T-helper 1 cell treated with Interleukin-12 subunit alpha and Interleukin-12 subunit beta and Interleukin-4 antibody, amounts not matched to agents 30 ng/mL and 1 ng/mL, for 36 hours (primary cell): Measurements from ENCODE around the gene IHH. TPM values are rescaled to one million over a fixed set of nuclear protein-coding genes. Genes with fewer than 3 reads are reported as not detected.

Source experiments
- intact Hi-C: fragments of 100-400 bp; cut with micrococcal nuclease; formaldehyde crosslinking; loops from one replicate; pipeline ENCODE4 v1.15.1; 2024
- total RNA-seq: library from RNA; stranded (reverse); gene quantifications from 2 replicates; pipeline ENCODE4 v1.2.3, GENCODE V29; 2022

Gene IHH
- total RNA-seq, 1 donor from 2014 or later: not detected

DNA sequence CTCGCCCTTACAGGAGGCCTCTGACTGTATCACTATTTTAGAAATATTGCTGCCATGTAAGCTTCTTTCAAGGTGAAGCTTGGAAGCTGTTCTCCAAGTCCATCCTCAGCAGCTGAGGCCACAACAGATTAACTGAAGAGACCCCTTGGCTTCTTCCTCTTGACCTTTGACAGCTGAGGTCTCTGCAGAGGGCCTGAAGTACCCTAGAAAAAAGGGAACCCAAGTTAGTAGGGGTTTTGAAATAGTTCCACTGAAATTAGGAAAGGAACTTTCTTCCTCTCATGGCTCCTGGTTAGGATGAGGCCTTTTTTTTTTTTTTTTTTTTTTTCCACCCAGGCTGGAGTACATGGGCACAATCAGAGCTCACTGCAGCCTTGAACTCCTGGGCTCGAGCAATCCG is 15.5 kb upstream of the IHH start:
- intact Hi-C loops: no loop called here

DNA sequence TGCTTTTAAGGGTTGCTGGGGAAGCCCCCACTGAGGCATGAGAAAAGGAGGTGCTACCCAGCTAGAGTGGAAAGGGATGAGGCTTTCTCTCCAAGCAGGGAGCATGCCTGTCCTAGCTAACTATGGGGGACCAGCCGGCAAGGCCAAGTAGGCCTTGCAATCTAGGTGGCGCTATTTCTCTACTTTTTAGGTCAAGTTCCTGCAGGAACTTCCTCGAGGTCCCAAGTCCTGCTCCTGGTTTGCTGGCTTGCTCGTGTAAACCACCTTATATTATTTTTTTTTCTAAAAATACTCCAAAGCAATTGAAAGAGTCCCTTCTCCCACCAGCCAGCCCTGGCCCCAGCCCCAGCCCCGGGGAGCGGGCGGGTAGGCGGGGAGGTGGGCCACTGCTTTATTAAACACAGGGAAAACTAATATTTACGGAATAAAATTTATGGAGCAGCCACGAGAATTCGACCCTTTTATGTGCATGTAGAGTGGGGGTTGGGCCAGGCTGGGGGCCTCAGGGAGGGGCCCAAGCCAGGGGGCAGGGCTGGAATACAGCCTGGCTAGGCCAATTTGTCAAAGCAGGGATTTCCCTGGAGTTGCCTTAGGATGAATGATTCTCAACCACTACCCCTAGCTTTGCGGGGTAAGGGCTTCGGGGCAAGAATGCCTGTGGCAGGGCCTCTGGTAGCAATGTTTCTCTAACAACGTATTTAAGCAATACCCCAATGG is 12.8 kb upstream of the IHH start:
- intact Hi-C loops: loop anchor here (1.0 kb wide), 1 partner anchor 46 kb away; no protein-coding TSS in a partner anchor

DNA sequence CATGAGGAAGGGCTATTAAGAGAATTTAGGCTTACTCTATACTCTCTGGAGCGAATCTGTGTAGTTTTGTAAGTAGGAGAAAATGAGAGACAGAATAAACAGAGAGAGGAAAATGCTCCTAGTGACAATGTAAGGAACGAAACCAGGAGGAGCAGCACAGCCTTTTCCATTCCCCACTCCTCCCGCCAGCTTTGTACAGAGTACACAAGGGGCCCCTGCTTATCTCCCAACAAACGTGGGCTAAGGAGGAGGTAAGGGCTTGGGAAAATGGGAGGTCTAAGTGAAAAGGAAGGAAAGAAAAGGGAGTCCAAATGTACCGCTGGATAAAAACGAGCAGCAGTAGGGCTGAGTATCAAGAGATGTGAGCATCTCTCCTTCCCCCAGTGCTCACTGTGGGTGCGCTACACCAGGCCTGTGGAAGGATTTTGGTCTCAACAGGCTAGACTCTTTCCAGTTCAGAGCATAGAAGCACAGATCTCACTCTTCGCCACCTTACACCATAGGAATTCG is 12.1 kb upstream of the IHH start:
- intact Hi-C loops: loop anchor here (1.0 kb wide), 1 partner anchor 47 kb away; no protein-coding TSS in a partner anchor

DNA sequence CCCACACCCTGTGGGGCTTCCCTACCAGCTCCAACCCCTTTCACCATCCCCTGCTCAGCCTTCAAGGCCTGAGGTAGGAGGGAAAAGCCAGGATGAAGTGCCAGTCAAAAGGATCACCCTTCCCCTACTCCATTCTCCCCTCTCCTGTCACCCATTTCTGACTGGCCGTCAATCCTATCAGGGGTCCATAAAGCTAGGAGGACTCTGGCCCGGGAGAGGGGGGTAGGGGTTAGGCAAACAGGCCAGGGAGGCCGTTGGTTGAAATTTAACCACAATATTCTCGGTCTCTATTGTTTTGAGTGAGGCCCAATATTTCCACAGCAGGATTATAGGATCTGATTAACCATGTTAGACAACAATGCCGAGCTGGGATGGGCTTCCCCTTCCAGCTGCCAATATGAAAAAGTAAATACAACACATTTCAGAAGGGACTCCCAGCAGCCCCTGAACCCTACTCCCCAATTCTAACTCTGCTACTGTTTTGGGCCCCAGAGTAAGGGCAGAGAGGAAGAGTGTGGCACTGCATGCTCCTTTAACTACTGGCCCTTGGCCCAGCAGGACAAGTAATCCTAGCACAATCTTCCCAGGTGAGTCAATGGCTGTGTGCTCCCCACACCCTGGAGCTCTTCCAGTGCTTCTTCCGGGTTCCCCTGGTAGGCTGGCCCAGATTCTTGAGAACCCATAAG is 10.6 kb upstream of the IHH start:
- intact Hi-C loops: no loop called here

DNA sequence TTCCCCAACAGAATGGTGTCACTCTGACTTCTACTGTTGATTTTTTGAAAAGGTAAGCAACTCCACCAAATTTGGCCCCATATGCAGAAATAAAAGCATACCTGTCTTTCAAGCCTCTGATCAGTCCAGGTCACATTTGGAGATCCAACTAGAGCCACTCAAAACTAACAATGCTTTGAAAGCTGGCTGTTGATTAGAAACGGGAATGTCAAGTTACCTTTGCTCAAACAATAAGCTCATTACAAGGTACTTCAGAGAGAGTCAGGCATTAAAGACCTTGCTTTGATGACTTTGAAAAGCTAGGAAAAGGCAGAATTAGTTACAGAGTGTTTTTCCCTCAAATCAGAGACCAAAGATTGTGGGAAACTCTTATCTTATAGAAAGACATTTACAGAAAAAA is 4.8 kb upstream of the IHH start:
- intact Hi-C loops: no loop called here

DNA sequence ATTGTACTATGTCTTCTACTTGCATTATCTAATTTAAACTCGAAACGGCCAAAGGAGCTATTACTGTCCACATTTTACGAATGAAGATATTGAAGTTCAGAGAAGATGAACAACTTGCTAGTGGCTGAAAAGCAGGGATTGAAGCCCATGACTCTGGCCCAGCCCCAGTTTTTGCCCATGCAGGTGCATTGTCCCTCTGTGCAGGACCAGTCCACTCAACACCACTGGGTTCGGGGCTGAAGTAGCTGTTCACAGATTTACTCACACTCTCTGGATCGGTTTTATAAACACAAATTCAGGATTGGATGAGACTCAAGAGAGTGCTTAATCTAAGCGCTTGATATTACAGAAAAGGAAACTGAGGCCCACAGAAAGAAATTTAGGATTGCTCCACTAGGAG is 1.4 kb upstream of the IHH start:
- intact Hi-C loops: no loop called here

DNA sequence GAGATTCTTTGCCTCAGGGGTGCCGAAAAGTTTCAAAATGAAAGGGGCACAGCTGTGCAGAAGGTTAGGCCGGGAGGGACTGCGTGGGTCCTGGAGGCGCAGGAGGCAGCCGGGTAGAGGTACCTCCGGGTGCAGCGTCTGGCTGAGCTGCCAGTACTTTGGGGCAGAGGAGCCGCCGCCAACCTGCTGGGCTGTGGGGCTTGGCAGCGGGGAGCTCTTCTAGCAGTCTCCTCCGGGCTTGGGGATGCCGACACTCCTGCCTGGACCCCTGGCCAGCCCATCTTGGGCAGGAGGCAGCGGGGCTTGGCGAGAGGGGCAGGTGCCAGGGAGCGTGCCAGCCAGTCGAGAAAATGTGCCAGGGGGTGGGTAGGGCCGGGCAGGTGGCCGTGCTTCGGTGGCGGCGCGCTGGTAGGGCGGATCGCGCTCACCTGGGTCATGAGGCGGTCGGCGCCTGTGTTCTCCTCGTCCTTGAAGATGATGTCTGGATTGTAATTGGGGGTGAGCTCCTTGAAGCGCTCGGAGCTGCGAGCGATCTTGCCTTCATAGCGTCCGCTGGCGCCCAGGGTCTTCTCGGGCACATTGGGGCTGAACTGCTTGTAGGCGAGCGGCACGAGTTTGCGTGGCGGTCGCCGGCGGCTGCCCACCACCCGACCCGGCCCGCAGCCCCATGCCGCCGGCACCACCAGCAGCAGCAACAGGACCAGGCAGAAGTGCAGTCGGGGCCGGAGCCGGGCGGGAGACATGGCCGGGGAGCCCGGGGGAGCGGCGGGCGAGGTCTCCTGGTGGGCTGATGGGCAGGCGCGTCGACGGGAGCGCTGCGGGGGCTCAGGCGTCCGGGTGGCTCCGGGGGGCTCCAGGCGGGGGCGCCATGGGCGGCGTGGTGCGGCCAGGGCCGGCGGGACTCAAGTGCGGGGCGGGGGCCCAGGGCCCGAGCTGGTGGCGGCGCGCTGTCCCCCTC is 717 bp downstream of the IHH start:
- intact Hi-C loops: loop anchor here (5.0 kb wide), 1 partner anchor 78 kb away; no protein-coding TSS in a partner anchor

DNA sequence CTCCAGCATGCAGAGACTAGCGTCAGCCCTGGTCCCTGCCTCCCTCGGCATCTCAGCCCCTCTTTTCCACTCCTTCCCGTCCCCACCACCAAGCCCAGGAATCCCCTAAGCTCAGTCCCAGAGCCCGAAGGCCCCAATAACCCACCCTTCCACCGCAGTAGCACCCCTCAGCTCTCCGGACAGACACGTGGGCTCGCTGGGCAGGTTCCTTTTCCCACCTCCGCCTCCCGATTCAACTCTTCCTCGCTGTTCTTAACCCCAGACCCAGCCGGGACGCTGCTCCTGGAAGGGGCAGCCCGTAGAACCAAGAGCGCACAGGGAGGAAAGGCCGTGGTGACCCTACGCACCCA is 1.4 kb downstream of the IHH start:
- intact Hi-C loops: loop anchor here (5.0 kb wide), 1 partner anchor 77 kb away; no protein-coding TSS in a partner anchor

DNA sequence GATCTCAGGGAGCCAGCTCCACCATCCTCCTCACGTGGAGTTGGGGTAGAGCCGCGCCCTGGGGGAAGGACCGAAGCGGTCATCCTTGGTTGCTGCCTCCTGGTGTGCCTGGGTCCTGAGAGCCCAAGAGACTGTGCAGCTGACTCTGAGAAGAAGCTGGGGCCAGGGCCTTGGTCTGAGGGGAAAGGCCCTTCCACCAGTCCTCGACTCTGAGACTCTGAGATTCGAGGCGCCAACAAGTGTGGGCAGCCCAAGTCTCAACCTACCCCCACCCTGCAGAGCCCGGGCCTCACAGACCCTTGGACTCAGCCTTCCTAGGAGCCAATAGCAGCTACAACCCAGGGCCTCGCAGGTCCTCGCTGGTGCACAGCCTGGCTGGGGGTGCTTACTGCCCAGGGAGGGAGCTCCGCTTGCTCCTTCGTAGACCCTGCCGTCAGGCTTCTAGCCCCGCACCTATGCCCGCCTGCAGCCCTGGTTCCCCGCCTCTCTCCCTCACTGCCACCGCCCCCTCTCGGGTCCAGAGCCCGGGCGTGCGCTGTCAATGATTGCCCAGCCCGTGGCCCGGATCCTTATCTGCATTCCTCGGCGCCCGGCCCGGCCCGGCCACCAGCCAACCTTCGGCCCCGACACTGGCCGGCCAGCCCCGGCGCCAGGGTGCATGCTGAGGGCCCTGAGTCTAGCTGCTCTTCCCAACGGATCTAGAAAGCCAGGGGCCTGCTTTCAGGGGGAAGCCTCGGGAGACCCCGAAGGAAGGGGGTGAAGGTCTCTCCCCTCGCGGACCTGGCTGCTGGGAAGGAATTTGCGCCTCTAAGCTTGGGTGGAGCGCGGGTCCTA is 2.0 kb downstream of the IHH start:
- intact Hi-C loops: loop anchor here (1.0 to 5.0 kb wide), 7 partner anchors 46 to 240 kb away; no protein-coding TSS in a partner anchor

DNA sequence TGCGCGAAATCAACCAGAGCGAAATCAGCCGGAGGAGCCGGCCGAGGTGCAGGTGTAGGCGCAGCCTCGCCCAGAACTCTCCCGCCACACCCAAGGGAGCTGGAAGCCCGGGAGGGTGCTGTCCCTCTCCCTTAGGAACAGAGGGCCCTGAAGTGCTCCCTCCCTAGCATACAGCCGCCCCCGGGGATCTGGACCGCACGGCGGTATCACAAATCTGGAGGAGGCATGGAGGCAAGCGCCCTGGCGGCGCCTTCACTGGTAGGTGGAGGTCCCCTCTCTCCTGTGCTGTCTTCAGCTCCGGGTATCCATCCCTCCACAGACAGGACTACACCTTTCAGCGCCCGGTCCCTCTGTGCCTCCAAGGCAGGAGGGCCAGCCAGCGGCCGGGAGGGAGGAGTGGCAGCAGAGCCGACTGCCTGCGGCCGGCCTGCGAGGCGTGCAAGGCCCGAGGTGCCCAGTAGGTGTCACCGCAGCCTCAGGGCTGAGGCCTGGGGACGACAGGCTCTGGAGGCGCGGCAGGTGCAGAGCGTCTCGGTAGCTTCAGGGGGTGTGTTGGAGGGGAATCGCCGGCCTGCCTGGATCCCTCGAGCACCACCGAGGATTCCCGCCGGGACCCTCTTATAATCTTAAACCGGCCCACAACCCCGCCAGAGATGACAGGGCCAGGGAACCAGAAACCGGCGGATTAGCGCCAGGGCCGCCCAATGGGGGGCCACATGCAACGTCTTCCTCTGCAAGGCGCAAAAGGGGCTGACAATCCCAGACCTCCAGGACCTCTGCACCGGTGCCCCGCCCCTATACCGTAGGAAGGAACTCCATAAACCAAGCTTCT is 2.8 kb downstream of the IHH start:
- intact Hi-C loops: loop anchor here (1.0 to 5.0 kb wide), 8 partner anchors 29 to 240 kb away; no protein-coding TSS in a partner anchor

DNA sequence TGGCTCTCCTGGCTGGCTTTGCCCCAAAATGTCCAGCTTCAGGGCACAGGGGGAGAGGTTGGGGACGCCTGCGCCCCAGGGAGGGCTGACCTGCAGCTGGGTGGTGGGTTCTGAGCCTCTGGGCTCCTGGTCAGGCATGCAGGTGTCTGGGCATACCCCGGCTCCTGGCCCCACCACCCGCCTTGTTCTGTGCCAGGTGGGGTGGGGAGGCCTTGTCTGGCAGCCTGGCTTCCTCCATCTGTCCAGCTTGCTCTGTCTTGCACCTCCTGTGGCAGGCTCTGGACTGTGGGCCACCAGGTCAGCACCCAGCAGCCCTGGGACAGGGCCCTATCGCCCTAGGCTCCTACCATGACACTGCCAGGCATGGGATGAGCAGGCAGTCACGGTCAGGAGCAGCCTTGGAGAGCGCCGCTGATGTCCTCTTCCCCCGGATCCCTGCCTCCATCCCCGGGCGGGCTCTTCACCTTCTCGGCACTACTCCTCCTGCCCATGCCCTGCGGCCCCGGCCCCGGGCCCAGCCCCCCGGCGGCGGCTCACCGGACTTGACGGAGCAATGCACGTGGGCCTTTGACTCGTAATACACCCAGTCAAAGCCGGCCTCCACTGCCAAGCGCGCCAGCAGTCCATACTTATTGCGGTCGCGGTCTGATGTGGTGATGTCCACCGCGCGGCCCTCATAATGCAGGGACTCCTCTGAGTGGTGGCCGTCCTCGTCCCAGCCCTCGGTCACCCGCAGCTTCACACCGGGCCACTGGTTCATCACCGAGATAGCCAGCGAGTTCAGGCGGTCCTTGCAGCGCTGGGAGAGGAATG is 3.6 kb downstream of the IHH start:
- intact Hi-C loops: loop anchor here (1.0 to 5.0 kb wide), 2 partner anchors 28 to 75 kb away; no protein-coding TSS in a partner anchor

DNA sequence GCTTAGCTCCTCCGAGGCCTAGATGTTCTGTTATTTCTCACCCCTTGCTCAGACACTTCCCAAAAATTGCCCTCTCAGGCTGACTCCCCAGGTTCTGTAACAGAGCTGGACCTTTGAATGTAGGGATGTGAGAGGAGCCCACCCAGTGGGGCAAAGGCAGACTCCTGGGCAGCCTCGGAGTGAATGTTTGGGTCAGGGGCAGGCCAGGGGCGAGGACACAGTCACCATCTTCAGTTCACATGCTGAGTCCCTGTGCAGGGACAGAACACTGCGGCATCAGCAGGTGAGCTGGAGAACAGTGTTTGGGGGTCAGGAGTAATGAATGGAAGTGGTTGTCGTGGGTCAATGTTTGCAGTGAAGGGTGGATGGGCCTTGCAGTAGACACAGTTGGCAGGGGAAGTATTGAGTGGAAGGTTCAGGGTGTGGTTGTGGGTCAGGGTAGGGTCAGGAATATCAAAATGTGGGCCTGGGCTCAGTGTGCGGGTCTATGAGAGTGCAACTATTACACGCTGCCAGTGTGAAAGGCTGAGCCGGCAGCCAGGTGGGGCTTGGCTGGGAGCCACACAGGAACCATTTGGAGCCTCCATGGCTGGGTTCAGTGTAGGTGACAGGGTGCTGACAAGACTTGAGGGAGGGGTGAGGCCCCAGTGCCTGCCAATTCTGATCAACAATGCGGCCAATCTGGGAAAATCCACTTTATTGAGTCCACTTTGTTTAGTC is 4.4 kb downstream of the IHH start:
- intact Hi-C loops: loop anchor here (5.0 kb wide), 1 partner anchor 74 kb away; no protein-coding TSS in a partner anchor

DNA sequence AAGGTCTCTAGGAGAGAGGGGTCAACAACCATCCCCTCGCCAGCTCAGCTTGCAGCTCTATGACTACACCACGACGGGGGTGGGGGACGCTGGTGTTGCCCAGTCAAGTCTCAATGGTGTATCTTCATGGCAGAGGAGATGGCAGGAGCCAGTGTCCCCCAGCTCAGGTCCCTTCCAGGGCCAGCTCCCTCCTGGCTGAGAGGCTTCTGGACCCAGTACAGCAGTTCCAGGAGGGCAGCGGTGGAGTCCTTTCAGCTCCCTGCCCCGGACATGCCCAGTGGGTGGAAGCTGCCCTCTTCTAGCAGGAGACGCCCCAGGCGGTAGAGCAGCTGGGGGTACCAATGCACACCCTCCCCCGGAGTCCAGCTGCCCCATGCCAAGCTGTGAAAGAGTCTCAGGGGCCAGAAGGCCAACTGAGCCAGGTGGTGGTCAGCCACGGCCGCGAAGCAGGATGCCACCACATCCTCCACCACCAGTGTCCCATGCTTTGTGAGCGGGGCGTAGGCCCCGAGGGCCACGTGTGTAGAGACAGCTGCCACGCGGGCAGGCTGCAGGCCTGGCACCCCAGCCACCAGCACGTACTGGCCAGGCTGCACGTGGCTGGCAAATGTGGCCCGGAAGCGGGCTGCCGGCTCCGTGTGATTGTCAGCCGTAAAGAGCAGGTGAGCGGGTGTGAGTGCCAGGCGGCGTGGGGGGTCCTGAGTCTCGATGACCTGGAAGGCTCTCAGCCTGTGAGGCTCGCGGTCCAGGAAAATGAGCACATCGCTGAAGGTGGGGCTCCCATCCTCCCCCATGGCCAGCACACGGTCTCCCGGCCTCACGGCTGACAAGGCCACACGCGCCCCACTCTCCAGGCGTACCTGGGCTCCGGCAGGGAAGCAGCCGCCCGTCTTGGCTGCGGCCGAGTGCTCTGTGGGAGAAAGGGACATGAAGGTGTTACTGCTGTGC is 5.5 kb downstream of the IHH start:
- intact Hi-C loops: loop anchor here (5.0 kb wide), 1 partner anchor 73 kb away; no protein-coding TSS in a partner anchor

DNA sequence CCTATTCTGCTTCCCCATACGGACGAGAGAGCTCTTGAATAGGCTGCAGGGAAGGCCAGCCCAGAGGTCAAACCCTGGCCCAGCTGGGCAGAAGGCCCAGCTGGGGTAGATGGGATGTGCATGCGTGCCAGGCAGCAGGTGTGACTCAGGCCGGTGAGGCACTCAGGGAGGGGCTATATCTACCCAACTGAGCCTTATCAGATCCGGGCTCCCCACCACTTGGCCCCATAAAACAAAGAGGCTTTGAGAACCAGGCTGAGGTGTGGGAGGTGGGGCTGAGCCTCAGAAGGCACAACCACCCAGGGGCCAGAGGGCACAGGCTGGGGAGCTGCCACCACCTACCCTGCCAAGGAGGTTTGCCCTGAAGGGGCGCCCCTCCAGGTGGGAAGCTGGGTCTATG is 11.4 kb downstream of the IHH start:
- intact Hi-C loops: no loop called here

DNA sequence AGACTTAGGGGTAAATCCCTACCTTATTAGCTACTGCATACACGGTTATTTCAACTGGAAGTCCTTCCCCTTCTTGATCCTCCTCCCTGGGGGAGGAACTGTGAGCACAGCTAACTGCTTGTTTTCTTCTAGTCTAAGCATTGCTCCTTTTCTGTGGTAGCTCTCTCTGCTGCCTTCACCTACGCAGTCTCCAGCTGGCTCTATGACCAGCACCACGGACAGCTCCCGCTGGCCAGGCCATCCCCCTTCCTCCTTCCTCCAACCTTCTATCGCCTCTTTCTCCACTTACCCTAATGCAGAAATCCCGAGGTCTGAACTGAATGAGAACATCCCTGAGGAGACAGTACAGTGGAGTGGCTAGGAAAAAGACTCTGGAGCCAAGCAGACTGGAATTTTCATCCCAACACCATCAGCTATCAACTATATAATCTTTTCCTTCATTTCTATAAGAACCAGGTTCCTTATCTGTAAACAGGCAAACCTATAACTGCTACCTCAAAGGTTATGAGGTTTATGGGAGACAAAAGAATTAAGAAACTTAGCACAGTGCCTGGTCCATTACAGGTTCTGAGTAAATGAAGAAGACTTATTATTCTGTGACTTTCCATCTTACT is 14.7 kb downstream of the IHH start:
- intact Hi-C loops: no loop called here

DNA sequence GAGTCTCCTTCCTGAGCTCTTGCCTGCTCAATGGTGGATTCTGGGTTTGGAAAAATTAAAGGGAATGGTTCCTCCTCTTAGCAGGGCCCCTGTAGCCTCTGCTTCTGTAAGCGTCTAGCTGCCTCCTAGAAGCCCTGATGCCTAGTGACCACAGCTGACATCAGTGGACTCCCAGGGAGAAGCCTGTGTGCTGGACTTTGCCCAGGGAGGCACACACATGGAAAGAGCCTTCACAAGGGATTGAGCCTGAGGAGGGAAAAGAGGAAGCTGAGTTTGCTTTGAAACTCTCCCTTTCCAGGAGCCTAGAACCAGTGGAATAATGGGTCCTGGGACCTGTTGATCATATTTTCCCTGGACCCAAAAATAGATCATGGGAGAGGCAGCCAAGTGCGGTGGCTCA is 18.0 kb downstream of the IHH start:
- intact Hi-C loops: loop anchor here (5.0 kb wide), 1 partner anchor 265 kb away; the partner anchor contains the start of gene PTPRN
